ENCODE results near the gene SLC9A9. TPM values are rescaled to one million over a fixed set of nuclear protein-coding genes. Genes with fewer than 3 reads are reported as not detected.
A peak's percentile ranks its signal among the peaks of the same experiment; 100 is the strongest.

Gene SLC9A9
- total RNA-seq, 4 donors from 2014 or later = 12.8 to 63.8 (median 33.3) TPM

- intact Hi-C loops (cut with DNase I; ENCODE audit: low total_unique reads) = no loop called here
- Histone ChIP-seq H3K27ac (no peak overlapping the region), H3K9me3 (no peaks in the 10 kb centered on the region), H3K27me3 (no peaks in the 10 kb centered on the region), H3K4me3 (no peak overlapping the region), H3K4me1 (no peaks in the 10 kb centered on the region), H3K36me3 (no peaks in the 10 kb centered on the region)
- TF ChIP-seq POLR2A (IDR thresholded peaks at IDR 0.05) (no peak), CTCF (IDR thresholded peaks at IDR 0.05) (no peak)
- no peak for DNase-seq
Observed at GRCh38 chr3:143330296-143330868, 517.9 kb downstream of the SLC9A9 start.

- TF ChIP-seq POLR2A (IDR thresholded peaks at IDR 0.05) (no peak), CTCF (IDR thresholded peaks at IDR 0.05) (peak in 1 of 4 experiments; percentile 6)
- intact Hi-C loops (cut with DNase I; ENCODE audit: low total_unique reads) = no loop called here
- Histone ChIP-seq H3K4me1 (no peaks in the 10 kb centered on the region), H3K9me3 (no peaks in the 10 kb centered on the region), H3K27me3 (no peaks in the 10 kb centered on the region), H3K36me3 (no peaks in the 10 kb centered on the region), H3K4me3 (no peak overlapping the region), H3K27ac (no peak overlapping the region)
- no peak for DNase-seq
Observed at GRCh38 chr3:143329567-143330211, 518.6 kb downstream of the SLC9A9 start.

GRCh38 chr3:143328451-143328850, 519.8 kb downstream of the SLC9A9 start:
- intact Hi-C loops (cut with DNase I; ENCODE audit: low total_unique reads) = no loop called here
- DNase-seq = no peak
- Histone ChIP-seq H3K9me3 (no peaks in the 10 kb centered on the region), H3K27me3 (no peaks in the 10 kb centered on the region), H3K4me1 (no peaks in the 10 kb centered on the region), H3K36me3 (no peaks in the 10 kb centered on the region), H3K27ac (no peak overlapping the region), H3K4me3 (no peak overlapping the region)
- TF ChIP-seq CTCF (IDR thresholded peaks at IDR 0.05) = no peak
- no peak for TF ChIP-seq POLR2A (IDR thresholded peaks at IDR 0.05)

GRCh38 chr3:143326983-143327778, 521.1 kb downstream of the SLC9A9 start:
- H3K4me1 ChIP-seq = no peaks in the 10 kb centered on the region
- no peaks in the 10 kb centered on the region for H3K36me3 ChIP-seq
- intact Hi-C loops (cut with DNase I; ENCODE audit: low total_unique reads) = no loop called here
- H3K9me3 ChIP-seq = no peaks in the 10 kb centered on the region
- H3K27me3 ChIP-seq = no peaks in the 10 kb centered on the region
- DNase-seq = no peak
- TF ChIP-seq CTCF (IDR thresholded peaks at IDR 0.05) = no peak
- TF ChIP-seq POLR2A (IDR thresholded peaks at IDR 0.05) = no peak
- H3K4me3 ChIP-seq = no peak overlapping the region
- H3K27ac ChIP-seq = no peak overlapping the region

All from uterus (tissue), 4 donors.